Right atrium auricular region (tissue), 2 donors: ENCODE data around the gene BRICD5. TPM values are rescaled to one million over a fixed set of nuclear protein-coding genes. Genes with fewer than 3 reads are reported as not detected.
"Not testable (repeated sequence)": the region's sequence is repeated elsewhere in the genome, so short reads cannot be mapped to it uniquely, and the experiment has no call there.

Source experiments
- DNase-seq: peaks from one replicate; pipeline ENCODE4 v3.0.0-alpha.2; 2019; ENCODE audit warnings: low spot score
- H3K27ac ChIP-seq, 2 donors: fragments of 200-600 bp; sonication (generic); 1 replicate in 1 of 2; 2 replicates in 1 of 2; pipeline ENCODE4 v1.5.1; 2016 to 2019
- H3K27me3 ChIP-seq, 2 donors: fragments of 200-600 bp; sonication (generic); one replicate each; pipeline versions ENCODE4 v1.5.1 to v1.6.0; 2017 to 2019
- H3K36me3 ChIP-seq: fragments of 200-600 bp; sonication (generic); one replicate; pipeline ENCODE4 v1.5.1; 2016
- H3K4me1 ChIP-seq, 2 donors: fragments of 200-600 bp; sonication (generic); one replicate each; pipeline versions ENCODE4 v1.5.1 to v1.6.0; 2017 to 2019
- H3K4me3 ChIP-seq, 2 donors: fragments of 200-600 bp; sonication (generic); 1 replicate in 1 of 2; 2 replicates in 1 of 2; pipeline ENCODE4 v1.5.1; 2017 to 2019; ENCODE audit warnings: mild to moderate bottlenecking in 1 of 2, moderate library complexity in 1 of 2
- H3K9me3 ChIP-seq, 2 donors: fragments of 200-600 bp; sonication (generic); one replicate each; pipeline ENCODE4 v1.5.1; 2019
- total RNA-seq, 2 donors: library from RNA; depleted of rRNA; stranded (reverse); fragments of >200 nt; gene quantifications; one replicate each; pipeline ENCODE4 v1.1.0, GENCODE V29; 2016
- TF ChIP-seq, protein P1 (sequence below), 2 donors: fragments of 200-600 bp; sonication (generic); IDR thresholded peaks; one replicate each; pipeline ENCODE4 v1.5.1; 2019; ENCODE audit warnings: antibody characterized with exemption in 2 of 2

The BRICD5 gene
- total RNA-seq, 2 donors from 2014 or later = 1.2 to 1.6 TPM

DNA sequence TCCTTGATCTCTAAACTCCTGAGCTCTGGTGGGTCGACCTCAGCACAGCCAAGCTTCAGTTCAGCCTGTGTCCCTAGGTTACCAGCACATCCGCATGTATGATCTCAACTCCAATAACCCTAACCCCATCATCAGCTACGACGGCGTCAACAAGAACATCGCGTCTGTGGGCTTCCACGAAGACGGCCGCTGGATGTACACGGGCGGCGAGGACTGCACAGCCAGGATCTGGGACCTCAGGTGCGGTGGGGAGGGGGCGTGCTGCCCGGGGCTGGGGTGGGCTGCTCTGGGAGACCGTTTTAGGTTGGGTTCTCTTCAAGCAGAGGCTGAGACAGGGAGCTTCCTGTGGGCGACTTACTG, 4.3 kb downstream of the BRICD5 start:
- Histone ChIP-seq H3K4me3 (peak overlapping the region in 1 of 2 donors; percentile 72), H3K27ac (peak overlapping the region; percentile 98 to 100), H3K9me3 (no peaks in the 10 kb centered on the region), H3K27me3 (no peaks in the 10 kb centered on the region), H3K36me3 (peaks cover 30% of the 10 kb centered on the region), H3K4me1 (peaks cover 0 to 16% of the 10 kb centered on the region in 2 donors)
- TF ChIP-seq, protein P1, sequence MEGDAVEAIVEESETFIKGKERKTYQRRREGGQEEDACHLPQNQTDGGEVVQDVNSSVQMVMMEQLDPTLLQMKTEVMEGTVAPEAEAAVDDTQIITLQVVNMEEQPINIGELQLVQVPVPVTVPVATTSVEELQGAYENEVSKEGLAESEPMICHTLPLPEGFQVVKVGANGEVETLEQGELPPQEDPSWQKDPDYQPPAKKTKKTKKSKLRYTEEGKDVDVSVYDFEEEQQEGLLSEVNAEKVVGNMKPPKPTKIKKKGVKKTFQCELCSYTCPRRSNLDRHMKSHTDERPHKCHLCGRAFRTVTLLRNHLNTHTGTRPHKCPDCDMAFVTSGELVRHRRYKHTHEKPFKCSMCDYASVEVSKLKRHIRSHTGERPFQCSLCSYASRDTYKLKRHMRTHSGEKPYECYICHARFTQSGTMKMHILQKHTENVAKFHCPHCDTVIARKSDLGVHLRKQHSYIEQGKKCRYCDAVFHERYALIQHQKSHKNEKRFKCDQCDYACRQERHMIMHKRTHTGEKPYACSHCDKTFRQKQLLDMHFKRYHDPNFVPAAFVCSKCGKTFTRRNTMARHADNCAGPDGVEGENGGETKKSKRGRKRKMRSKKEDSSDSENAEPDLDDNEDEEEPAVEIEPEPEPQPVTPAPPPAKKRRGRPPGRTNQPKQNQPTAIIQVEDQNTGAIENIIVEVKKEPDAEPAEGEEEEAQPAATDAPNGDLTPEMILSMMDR (IDR thresholded peaks at IDR 0.05) = no peak
- no peak for DNase-seq

DNA sequence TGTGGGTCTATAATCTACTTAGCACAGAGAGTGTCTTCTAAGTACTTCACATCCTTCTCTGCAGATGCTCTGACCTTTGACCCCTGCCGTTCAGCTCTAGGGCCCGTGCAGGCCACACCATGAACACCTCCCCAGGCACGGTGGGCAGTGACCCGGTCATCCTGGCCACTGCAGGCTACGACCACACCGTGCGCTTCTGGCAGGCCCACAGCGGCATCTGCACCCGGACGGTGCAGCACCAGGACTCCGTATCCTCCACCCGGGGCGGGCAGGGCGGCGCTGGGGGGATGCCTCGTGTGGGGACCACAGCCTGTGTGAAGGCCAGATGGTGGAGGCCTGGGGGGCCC, 4.7 kb downstream of the BRICD5 start:
- DNase-seq = no peak

DNA sequence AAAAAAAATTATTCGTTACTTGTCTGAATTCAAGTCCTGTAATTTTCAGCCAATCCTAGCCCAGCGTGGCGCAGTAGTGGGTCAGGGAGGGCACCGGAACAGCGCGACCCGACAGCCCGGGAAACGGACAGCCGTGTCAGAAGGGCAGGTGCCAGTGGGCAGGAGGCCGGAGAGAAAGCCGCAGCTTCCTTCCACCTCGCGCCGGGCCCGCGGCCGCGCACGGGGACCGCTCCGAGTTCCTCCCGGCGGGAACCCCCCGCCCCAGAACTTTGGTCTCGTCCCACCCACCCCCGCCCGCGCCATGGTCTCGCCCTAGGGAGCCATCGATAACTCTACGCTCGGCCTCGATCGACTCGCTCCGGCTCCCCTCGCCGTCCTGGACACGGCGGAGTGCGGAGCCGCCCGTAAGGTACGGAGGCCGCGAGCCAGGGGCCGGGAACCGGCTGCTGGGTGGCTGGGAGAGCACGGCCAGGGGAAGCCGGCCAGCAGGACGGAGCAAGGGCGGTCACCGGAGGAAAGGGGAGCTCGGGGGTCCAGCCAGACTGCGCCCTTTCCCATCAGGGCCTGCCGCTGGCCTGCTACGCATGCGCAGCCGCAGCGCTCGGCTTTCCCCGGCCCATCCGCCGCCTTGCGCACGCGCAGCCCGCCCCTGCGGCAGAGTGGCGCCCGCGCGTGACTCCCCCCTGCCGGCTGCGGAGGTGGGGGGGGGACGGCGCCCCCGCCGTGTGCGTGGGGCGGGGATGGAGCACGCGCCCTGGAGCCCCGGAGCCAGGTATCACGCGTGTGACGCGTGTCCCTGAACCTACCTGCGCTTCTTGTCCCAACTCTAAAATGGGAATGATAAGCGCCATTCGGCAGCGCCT, 5.3 kb downstream of the BRICD5 start, which contains the start of gene MLST8:
Gene MLST8 (plus strand): TSS at position 351 of the 863 bp plus-strand sequence. CDS start 632 bp downstream, outside the sequence.
- Histone ChIP-seq H3K4me1 (peaks cover 0 to 16% of the 10 kb centered on the region in 2 donors), H3K36me3 (peaks cover 30% of the 10 kb centered on the region), H3K27me3 (no peaks in the 10 kb centered on the region), H3K9me3 (no peaks in the 10 kb centered on the region), H3K27ac (peak within 1 kb of the TSS; percentile 98 to 100), H3K4me3 (peak within 1 kb of the TSS; percentile 72 to 97)
- DNase-seq = peak; percentile 85
- TF ChIP-seq, protein P1 (IDR thresholded peaks at IDR 0.05) = peak; percentile 9 to 40

More for the DNA sequence above, 4.7 kb downstream of the BRICD5 start:
- no peaks in the 10 kb centered on the region for H3K9me3 ChIP-seq
- H3K27ac ChIP-seq = peak overlapping the region; percentile 98 to 100
- TF ChIP-seq, protein P1 (IDR thresholded peaks at IDR 0.05) = no peak
- H3K36me3 ChIP-seq = peaks cover 30% of the 10 kb centered on the region
- H3K4me3 ChIP-seq = peak overlapping the region; percentile 72 to 97
- H3K4me1 ChIP-seq = peaks cover 0 to 16% of the 10 kb centered on the region in 2 donors
- H3K27me3 ChIP-seq = no peaks in the 10 kb centered on the region

DNA sequence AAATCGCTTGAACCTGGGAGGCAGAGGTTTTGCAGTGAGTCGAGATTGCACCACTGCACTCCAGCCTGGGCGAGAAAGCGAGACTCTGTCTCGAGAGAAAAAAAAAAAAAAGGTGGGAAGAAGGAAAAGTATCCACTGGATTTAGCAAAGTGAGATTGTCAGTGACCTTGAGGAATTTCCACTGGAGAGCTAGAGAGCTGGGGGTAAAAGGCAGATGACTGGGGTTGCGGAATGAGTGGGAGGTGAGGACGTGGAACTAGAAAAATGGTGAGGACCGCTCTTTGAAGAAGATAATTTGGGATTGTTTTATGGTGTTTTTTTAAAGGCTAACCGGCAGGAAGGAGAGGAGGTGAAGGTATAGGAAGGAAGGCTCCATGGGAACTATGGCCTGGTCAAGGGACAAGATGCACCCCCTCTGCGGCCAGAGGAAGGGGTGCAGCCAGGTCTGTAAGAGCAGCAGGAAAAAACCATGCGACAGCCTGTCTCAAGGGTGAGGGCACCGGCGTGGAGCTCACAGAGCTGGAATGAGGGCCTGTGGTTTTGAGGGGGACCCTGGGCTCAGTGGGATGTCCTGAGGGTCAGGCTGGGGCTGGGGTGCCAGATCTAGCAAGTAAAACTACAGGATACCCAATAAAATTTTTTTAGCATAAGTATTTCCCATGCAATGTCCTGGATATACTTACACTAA, 6.1 kb downstream of the BRICD5 start:
- Histone ChIP-seq H3K27me3 (no peaks in the 10 kb centered on the region), H3K36me3 (peaks cover 27% of the 10 kb centered on the region), H3K9me3 (no peaks in the 10 kb centered on the region), H3K4me3 (peak overlapping the region; percentile 72 to 97), H3K4me1 (peaks cover 0 to 16% of the 10 kb centered on the region in 2 donors), H3K27ac (peak overlapping the region; percentile 98 to 100)
- DNase-seq = no peak
- TF ChIP-seq, protein P1 (IDR thresholded peaks at IDR 0.05) = no peak

DNA sequence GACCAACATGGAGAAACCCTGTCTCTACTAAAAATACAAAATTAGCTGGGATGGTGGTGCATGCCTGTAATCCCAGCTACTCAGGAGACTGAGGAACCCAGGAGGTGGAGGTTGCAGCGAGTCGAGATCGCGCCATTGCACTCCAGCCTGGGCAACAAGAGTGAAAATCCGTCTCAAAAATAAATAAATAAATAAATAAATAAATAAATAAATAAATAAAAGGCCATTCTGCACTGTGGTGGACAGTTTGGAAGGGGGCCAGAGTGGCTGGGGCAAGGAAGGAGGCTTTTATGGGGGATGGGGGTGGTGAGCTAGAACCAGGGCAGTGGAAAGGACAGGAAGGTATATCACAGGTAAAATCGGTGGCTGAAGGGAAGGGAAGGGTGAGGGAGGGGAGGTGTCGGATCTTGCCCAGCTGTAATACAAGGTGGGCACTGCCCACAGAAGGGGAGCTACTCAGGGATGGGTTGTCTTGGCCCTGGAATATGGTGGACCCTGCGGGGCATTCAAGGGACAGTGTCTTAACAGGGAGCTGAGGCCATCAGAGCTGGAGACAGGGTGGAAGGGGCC, 7.5 kb downstream of the BRICD5 start:
- not testable (repeated sequence) for H3K27ac ChIP-seq, DNase-seq, H3K9me3 ChIP-seq, H3K27me3 ChIP-seq, H3K4me3 ChIP-seq
- H3K4me1 ChIP-seq = peaks cover 0 to 16% of the 10 kb centered on the region in 2 donors
- H3K36me3 ChIP-seq = peaks cover 13% of the 10 kb centered on the region

DNA sequence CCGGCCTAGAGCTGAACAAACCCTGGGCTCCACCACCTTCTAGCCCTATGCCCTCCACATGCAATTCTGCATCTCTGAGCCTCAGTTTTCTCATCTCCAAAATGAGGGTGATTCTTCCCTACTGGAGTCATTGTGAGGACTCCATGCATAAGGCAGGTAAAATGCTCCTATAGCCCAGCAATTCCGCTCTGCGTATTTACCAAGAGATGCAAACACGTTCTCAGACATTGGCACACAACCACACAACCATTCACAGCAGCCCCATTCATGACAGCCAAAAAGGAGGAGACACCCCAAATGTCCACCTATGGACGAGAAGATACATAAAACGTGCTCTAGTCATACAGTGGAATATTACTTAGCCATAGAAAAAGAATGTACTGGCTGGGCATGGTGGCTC, 10.3 kb downstream of the BRICD5 start:
- DNase-seq = no peak
- no peak overlapping the region for H3K4me3 ChIP-seq
- H3K27me3 ChIP-seq = peaks cover 0 to 6% of the 10 kb centered on the region in 2 donors
- H3K9me3 ChIP-seq = no peaks in the 10 kb centered on the region
- H3K27ac ChIP-seq = no peak overlapping the region
- peaks cover 0 to 12% of the 10 kb centered on the region in 2 donors for H3K4me1 ChIP-seq
- TF ChIP-seq, protein P1 (IDR thresholded peaks at IDR 0.05) = no peak
- H3K36me3 ChIP-seq = no peaks in the 10 kb centered on the region
